ENCODE data around the gene RSL24D1.

RSL24D1 gene

GRCh38 chr15:55220606-55221005 is 23.9 kb upstream of the RSL24D1 start:
- H3K4me2 ChIP-seq (ENCODE audit: low read depth, low read length, poor library complexity, severe bottlenecking) = no peak overlapping the region
- H2AFZ ChIP-seq (ENCODE audit: low read depth, low read length, severe bottlenecking) = no peak overlapping the region
- H3K79me2 ChIP-seq (ENCODE audit: insufficient read depth, low read length) = no peaks in the 10 kb centered on the region
- no peaks in the 10 kb centered on the region for H3F3A ChIP-seq (ENCODE audit: insufficient read depth)
- H3K9me3 ChIP-seq (ENCODE audit: insufficient read depth, low read length) = no peaks in the 10 kb centered on the region
- H4K20me1 ChIP-seq (ENCODE audit: low read depth, low read length) = no peaks in the 10 kb centered on the region
- H3K27ac ChIP-seq (ENCODE audit: low read depth, low read length) = no peak overlapping the region
- TF ChIP-seq CTCF (IDR thresholded peaks at IDR 0.05; ENCODE audit: insufficient read depth, low read length, poor library complexity, severe bottlenecking) (no peak), EZH2phosphoT487 (conservative IDR thresholded peaks at IDR 0.05; ENCODE audit: low read length) (no peak)
- H3K27me3 ChIP-seq (ENCODE audit: low read length) = no peaks in the 10 kb centered on the region
- H3K36me3 ChIP-seq (ENCODE audit: low read length) = no peaks in the 10 kb centered on the region
- H3K4me3 ChIP-seq (ENCODE audit: insufficient read depth, low read length, poor library complexity, severe bottlenecking) = no peak overlapping the region
- no peak overlapping the region for H3K9ac ChIP-seq (ENCODE audit: low read length)
- no peaks in the 10 kb centered on the region for H3K9me2 ChIP-seq (replicated peaks; ENCODE audit: insufficient read depth, low read length)

GRCh38 chr15:55218056-55218455 is 21.3 kb upstream of the RSL24D1 start:
- TF ChIP-seq CTCF (IDR thresholded peaks at IDR 0.05; ENCODE audit: insufficient read depth, low read length, poor library complexity, severe bottlenecking) = no peak
- TF ChIP-seq EZH2phosphoT487 (conservative IDR thresholded peaks at IDR 0.05; ENCODE audit: low read length) = no peak
- Histone ChIP-seq H3K4me3 (ENCODE audit: insufficient read depth, low read length, poor library complexity, severe bottlenecking) (no peak overlapping the region), H3K27me3 (ENCODE audit: low read length) (no peaks in the 10 kb centered on the region), H3K9me2 (replicated peaks; ENCODE audit: insufficient read depth, low read length) (no peaks in the 10 kb centered on the region), H3K79me2 (ENCODE audit: insufficient read depth, low read length) (no peaks in the 10 kb centered on the region), H3K36me3 (ENCODE audit: low read length) (no peaks in the 10 kb centered on the region), H3K27ac (ENCODE audit: low read depth, low read length) (no peak overlapping the region), H3F3A (ENCODE audit: insufficient read depth) (no peaks in the 10 kb centered on the region), H2AFZ (ENCODE audit: low read depth, low read length, severe bottlenecking) (no peak overlapping the region), H3K9me3 (ENCODE audit: insufficient read depth, low read length) (no peaks in the 10 kb centered on the region), H4K20me1 (ENCODE audit: low read depth, low read length) (no peaks in the 10 kb centered on the region), H3K4me2 (ENCODE audit: low read depth, low read length, poor library complexity, severe bottlenecking) (no peak overlapping the region), H3K9ac (ENCODE audit: low read length) (no peak overlapping the region)

- no peaks in the 10 kb centered on the region for H3K79me2 ChIP-seq (ENCODE audit: insufficient read depth, low read length)
- H3K27me3 ChIP-seq (ENCODE audit: low read length) = no peaks in the 10 kb centered on the region
- H4K20me1 ChIP-seq (ENCODE audit: low read depth, low read length) = no peaks in the 10 kb centered on the region
- H3K4me3 ChIP-seq (ENCODE audit: insufficient read depth, low read length, poor library complexity, severe bottlenecking) = no peak overlapping the region
- TF ChIP-seq EZH2phosphoT487 (conservative IDR thresholded peaks at IDR 0.05; ENCODE audit: low read length) (no peak), CTCF (IDR thresholded peaks at IDR 0.05; ENCODE audit: insufficient read depth, low read length, poor library complexity, severe bottlenecking) (no peak)
- no peak overlapping the region for H2AFZ ChIP-seq (ENCODE audit: low read depth, low read length, severe bottlenecking)
- H3K27ac ChIP-seq (ENCODE audit: low read depth, low read length) = no peak overlapping the region
- no peaks in the 10 kb centered on the region for H3K9me3 ChIP-seq (ENCODE audit: insufficient read depth, low read length)
- H3F3A ChIP-seq (ENCODE audit: insufficient read depth) = no peaks in the 10 kb centered on the region
- H3K36me3 ChIP-seq (ENCODE audit: low read length) = no peaks in the 10 kb centered on the region
- H3K4me2 ChIP-seq (ENCODE audit: low read depth, low read length, poor library complexity, severe bottlenecking) = no peak overlapping the region
- no peaks in the 10 kb centered on the region for H3K9me2 ChIP-seq (replicated peaks; ENCODE audit: insufficient read depth, low read length)
- H3K9ac ChIP-seq (ENCODE audit: low read length) = no peak overlapping the region
These were observed 7.7 kb upstream of the RSL24D1 start for GRCh38 chr15:55204464-55204863.
